PFSK-1 (cell line): ENCODE results near the gene USP43.

Source experiments
- FOXP2 ChIP-seq: optimal IDR thresholded peaks from 2 replicates; pipeline ENCODE3; 2011; ENCODE audit warnings: borderline replicate concordance, control low read depth, inconsistent platforms; ENCODE audit not compliant: insufficient read depth; ENCODE audit errors: extremely low read length, extremely low read depth
- POLR2AphosphoS5 ChIP-seq: IDR thresholded peaks from 2 replicates; pipeline ENCODE4 v1.6.1; 2012; ENCODE audit warnings: low read depth, mild to moderate bottlenecking, control low read depth, low read length, moderate library complexity
- REST ChIP-seq, 2 experiments: IDR thresholded peaks; 2 replicates each; pipeline versions ENCODE4 v1.6.1 to v1.8.0; 2011 to 2012; ENCODE audit warnings: low read depth in 2 of 2, low read length in 2 of 2, control low read depth in 1 of 2, inconsistent platforms in 1 of 2, mild to moderate bottlenecking in 1 of 2, moderate library complexity in 1 of 2; ENCODE audit not compliant: insufficient read depth in 1 of 2
- SIN3A ChIP-seq: IDR thresholded peaks from 2 replicates; pipeline ENCODE4 v1.6.1; 2012; ENCODE audit warnings: mild to moderate bottlenecking, low read length, moderate library complexity, borderline replicate concordance; ENCODE audit not compliant: insufficient read depth
- TAF1 ChIP-seq: IDR thresholded peaks from 2 replicates; pipeline ENCODE4 v1.6.1; 2012; ENCODE audit warnings: low read length, control low read depth, borderline replicate concordance; ENCODE audit not compliant: insufficient read depth

GRCh38 chr17:9725575-9725974 is 80.3 kb downstream of the USP43 start:
- TF ChIP-seq REST (IDR thresholded peaks at IDR 0.05; ENCODE audit: insufficient read depth in 1 of 2, low read depth in 2 of 2, low read length in 2 of 2), result no peak
- no peak for TF ChIP-seq POLR2AphosphoS5
- TF ChIP-seq SIN3A, result no peak
- TF ChIP-seq FOXP2, result no peak
- no peak for TF ChIP-seq TAF1
